NCI-H1436 treated with DMSO at 0.1 percent for 48 hours (cell line): ENCODE measurements around the gene SLC38A3.

Experiments used
- DNase-seq: peaks from one replicate; lab custom pipeline; 2025; lab: John Stamatoyannopoulos, UW

The SLC38A3 gene

DNA sequence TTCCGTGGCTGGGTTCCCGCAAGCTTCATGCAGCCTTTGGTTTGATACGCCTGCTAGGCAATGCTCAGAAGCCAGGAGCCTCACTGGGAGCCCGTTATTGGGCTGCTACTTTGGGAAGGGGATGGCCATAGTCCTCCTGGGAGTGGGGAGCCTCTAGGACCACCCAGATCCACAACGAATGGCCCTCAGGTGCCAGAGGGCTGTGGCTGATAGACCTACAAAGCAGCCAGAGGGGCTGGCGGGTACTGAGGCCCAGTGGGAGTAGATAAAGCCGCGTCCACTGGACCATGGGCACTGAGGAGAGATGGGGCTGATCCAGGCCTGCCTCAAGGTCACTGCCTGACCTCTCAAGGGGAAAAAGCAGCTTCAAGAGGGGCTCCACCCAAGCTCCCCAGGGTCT, 12.9 kb upstream of the SLC38A3 start:
- no peak for DNase-seq

DNA sequence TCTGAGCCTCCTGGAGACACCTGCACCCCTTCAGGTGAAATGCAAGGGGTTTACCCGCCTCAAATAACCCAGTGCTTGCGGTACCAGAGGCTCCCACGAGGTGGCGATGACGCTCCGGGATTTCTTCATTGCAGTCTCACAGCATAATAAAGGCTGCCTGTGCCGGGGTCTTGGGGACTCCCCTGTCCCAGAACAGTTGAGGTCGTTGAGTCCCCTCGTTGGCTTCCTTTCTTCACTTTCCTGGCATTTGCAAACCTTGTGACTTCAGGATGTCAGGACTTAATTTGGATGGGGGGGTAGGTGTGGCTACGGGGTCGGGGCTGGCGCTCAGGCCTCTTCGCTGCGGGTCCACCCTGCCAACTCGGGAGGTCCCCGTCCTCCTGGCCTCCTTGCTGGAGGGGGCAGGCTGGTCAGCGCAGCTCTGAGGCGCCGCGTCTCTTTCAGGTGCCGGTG, 12.4 kb upstream of the SLC38A3 start:
- no peak for DNase-seq

DNA sequence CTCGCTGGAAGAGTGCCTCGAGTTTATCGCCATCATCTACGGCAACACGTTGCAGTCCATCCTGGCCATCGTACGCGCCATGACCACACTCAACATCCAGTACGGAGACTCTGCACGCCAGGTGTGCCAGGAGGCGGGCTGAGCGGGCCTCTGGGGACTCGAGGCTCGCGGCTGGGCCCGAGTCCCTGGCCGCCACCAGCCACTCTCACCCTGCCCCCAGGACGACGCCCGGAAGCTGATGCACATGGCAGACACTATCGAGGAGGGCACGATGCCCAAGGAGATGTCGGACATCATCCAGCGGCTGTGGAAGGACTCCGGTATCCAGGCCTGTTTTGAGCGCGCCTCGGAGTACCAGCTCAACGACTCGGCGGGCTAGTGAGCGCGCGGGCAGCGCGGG, 11.8 kb upstream of the SLC38A3 start:
- no peak for DNase-seq

- no peak for DNase-seq
Measured at GRCh38 chr3:50193746-50194127, 11.3 kb upstream of the SLC38A3 start.

DNA sequence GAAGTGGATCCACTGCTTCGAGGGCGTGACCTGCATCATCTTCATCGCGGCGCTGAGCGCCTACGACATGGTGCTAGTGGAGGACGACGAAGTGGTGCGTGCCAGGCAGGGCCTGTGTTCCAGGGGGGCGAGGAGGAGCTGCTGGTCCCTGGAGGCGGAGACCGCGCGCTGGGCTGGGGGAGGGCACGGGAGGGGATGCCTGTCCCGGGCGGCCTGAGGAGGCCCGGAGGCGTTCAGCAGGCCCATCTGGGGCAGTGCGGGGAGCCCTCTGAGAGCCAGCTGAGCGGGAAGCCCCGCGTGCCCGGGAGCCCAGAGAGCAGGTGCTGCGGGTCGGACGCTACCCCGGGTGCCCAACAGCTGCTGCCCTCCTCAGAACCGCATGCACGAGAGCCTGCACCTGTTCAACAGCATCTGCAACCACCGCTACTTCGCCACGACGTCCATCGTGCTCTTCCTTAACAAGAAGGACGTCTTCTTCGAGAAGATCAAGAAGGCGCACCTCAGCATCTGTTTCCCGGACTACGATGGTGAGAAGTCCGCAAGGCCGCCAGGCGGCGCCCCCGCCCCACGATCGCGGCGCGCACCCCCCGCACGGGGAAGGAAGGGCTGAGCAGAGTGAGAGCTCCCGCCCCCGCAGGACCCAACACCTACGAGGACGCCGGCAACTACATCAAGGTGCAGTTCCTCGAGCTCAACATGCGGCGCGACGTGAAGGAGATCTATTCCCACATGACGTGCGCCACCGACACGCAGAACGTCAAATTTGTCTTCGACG, 10.8 kb upstream of the SLC38A3 start:
- no peak for DNase-seq

DNA sequence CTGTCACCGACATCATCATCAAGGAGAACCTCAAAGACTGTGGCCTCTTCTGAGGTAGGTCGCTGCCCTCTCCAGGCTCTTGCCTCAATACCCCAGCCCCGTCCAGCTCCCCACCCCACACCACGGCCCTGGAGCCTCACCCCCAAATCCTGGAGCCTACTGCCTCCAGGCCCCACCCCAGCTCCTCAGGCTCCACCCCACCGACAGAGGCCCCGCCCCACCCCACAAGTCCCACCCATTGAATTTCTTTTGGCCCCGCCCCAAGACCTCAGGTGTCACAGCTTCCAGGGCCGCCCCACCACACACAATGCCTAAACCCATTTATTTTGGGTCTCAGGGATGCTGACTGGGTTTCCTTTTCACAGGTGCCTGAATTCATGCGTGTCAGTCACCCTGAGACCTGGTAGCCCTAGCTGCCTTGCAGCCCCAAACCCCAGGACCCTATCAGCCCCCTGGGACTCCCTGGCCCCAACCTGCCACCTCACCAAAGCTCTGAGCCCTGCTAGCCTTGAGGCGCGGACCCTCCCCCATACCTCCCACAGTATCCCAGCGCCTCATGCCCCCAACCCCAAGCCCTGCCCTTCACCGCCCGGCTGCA, 10.1 kb upstream of the SLC38A3 start:
- DNase-seq = no peak

DNA sequence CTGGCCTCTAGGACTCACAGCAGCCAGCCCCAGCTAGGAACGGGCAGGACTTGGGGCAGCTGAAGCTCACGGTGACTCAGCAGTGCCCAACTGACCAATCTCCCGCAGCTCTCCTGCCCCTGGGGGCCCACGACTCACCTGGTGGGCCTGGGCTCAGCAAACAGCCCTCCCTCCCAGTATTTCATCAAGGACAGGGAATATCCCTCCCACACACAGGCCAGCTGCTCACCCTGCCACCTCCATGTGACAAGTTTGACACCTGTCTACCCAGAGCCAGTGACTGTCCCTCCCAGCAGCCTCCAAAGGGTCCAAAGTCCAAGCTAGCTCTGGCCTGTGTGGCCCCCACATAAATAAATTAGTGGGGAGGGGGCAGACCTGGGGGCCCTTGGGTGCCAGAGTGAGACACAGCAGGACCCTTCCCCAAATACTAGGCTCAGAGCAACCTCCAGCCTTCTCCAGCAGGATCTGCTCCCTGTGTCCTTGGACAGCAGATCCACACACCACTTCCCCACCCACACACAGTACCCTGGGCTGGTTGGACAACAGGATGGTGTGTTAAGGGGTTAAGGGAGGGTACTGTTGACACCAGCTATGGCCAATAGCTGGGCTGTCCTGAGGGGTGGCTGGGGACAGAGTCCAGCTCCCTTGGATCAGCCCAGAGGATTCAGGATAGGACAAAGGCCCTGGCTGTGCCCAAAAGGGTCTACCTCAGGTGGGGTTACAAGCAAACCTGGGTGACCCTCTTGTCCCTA, 9.4 kb upstream of the SLC38A3 start:
- no peak for DNase-seq

DNA sequence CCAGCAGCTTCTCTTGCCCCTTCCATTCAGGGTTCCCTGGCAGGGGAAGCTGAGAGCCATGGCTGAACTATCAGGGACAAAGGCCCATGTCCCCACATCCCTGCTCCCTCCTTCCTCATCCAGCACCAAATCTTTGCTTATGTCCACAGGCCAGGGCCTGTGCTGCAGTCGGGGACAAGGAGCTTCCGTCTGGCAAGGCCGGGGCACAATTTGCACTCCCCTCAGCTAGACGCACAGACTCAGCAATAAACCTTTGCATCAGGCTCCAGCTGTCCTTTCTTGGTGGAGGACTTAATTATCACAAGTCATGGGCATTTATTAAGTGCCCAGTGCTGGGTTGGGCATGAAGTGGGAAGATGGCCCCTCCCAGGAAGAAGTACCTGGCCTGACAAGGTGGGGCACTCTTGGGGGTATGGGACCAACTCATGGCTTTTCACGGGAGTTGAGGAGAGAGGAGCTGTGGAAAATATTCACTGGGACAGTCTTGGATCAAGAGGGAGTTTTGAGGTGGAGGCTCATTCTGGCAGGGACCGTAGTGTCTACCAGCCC, 8.7 kb upstream of the SLC38A3 start:
- no peak for DNase-seq

DNA sequence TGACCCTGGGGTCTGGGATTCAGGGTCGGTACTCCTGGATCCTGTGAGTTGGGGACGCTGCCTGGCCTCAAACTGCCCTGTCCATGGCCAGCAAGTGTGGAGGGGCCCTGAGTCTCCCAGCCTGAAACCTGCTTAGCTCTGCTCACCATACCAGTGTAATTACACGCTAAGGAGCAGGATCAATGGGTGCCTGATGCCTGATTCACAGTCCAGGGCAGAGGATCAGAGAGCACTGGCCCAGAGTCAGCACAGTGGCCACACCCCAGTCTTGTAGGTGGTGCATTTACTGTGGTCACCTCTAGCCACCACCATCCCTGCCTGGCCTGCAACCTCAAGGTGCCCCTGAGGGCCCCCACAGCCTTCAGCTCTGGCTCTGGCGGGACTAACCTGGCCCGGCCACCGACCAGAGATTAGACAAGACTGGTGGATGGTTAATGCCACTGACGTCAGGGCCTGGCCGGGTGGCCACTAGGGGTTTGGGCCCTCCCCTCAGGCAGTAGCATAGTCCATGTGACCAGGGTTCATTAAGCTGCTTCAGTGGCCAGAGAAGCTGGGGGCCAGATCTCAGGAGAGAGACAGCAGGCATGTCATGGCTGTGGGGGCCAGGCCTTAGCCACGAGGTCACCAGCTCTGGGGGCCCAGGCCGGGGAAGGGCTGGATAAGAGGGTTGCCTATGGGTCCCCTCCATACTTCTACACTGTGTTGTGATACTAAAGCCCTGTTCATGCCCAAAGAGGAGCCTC, 3.3 kb upstream of the SLC38A3 start:
- DNase-seq = no peak

- DNase-seq = no peak
Measured at GRCh38 chr3:50202353-50203112, 2.5 kb upstream of the SLC38A3 start.

GRCh38 chr3:50203113-50203808, 1.8 kb upstream of the SLC38A3 start:
- DNase-seq = no peak

DNA sequence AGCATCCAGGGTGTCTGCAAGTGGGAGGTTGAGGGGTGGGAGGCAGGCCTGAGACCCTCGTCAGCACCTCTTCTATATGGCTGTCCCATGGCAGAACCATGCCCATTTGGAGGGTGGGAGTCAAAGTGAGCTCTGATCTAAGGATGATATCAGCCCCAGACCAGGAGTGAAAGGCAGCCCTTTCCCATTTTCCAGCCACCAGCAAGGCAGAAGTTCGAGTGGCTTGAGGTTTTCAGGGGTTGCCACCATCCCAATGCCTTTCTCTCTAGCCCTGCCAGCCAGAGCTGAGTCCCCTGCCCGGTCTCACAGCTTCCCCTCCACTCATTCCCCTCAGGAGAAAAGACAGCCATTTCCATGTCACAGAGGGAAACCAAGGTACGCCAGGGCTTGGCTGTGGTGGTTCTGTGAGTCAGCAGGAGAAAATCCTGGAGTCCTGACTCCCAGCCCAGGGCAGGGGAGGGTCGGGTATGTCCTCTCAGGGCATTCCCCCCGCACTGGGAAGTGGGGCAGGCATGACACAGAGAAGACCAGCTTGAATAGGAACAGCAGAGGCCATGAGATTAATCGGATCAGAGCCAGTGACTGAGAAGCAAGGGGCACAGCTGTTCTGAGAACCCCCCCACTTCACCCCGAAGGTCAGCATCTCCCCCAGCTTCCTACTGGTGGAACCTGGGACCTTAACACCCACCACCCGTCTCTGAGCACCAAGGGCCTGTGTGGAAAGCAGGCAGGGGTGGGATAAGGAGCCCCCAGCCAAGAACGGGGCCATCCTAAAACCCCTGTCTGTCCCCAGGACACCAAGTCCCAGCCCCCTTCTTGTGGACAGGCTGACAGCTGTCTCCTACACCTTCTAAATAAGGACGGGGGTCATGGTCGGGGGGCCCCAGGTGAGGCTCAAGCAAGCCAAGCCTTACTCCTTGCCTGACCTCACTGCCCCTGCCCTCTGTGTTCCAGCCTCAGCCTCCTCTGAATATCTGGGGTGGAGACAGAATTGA, 965 bp upstream of the SLC38A3 start:
- no peak for DNase-seq

- DNase-seq = no peak
Measured at GRCh38 chr3:50205413-50206276, 574 bp downstream of the SLC38A3 start.

DNA sequence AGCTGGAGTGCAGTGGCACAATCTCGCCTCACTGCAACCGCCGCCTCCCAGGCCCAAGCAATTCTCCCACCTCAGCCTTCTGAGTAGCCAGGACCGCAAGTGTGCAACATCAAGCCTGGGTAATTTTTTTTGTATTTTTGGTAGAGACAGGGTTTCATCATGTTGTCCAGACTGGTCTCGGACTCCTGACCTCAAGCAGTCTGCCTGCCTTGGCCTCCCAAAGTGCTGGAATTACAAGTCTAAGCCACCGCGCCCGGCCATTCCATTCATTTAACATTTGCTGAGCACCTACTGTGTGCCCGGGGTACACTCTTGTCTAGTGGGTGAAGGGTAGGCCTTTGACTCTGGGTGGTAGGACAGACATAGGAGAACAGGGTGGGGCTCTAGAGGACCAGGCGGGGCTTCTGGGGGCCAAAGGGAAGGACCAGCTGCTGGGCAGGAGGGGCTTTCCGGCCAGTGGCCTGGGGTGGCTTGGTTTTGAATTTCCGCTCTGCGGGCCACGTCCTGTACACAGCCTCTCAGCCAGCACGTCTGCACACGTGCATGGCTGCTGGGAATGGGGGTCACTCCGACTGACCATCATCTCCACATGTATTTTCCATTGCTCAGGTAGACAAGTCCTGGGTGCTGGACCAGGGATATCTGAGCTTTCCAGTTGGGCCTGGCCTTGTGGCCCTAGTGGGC, 2.4 kb downstream of the SLC38A3 start:
- DNase-seq = no peak

GRCh38 chr3:50208677-50209344, 3.7 kb downstream of the SLC38A3 start:
- DNase-seq = no peak

DNA sequence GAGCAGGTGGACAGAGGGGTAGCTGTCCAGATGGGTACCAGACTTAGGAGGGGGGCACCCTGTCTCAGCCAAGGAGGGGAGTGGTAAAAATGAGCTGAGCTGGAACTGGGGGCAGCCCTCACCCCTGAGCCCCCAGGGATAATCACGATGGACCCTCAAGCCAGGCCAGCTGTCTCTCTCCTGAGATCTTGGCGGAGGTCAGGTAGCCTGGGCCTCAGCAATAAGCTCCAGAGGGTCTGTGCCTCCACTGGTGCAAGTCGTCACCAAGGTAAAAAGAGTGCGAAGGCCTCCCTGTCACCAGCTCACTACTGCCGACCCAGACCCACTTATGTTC, 5.1 kb downstream of the SLC38A3 start:
- DNase-seq = no peak
